ENCODE data around the gene CFAP46. TPM values are rescaled to one million over a fixed set of nuclear protein-coding genes. Genes with fewer than 3 reads are reported as not detected.

CFAP46 gene
- total RNA-seq, 2 experiments from 2014 or later, result 0.34 TPM; not detected in 1

GRCh38 chr10:132981746-132982145, 39.4 kb upstream of the CFAP46 start:
- Mint-ChIP-seq H3K9me3 (no peaks in the 10 kb centered on the region), H3K4me3 (no peak overlapping the region), H3K27ac (no peak overlapping the region), H3K27me3 (peaks cover 1% of the 10 kb centered on the region), H3K4me1 (ENCODE audit: low read depth) (no peaks in the 10 kb centered on the region), H3K36me3 (ENCODE audit: low read depth) (no peaks in the 10 kb centered on the region)
- ATAC-seq, result no peak
- intact Hi-C loops (cut with micrococcal nuclease), result no loop called here
- DNase-seq, result no peak
- ChIA-PET POLR2A (no interaction called here), CTCF (no interaction called here)
- TF ChIP-seq CTCF (IDR thresholded peaks at IDR 0.05), result no peak

GRCh38 chr10:132981173-132981555, 38.8 kb upstream of the CFAP46 start:
- POLR2A ChIA-PET, result no interaction called here
- intact Hi-C loops (cut with micrococcal nuclease), result no loop called here
- TF ChIP-seq CTCF (IDR thresholded peaks at IDR 0.05), result no peak
- Mint-ChIP-seq H3K4me3 (no peak overlapping the region), H3K9me3 (no peaks in the 10 kb centered on the region), H3K36me3 (ENCODE audit: low read depth) (no peaks in the 10 kb centered on the region), H3K4me1 (ENCODE audit: low read depth) (no peaks in the 10 kb centered on the region), H3K27me3 (peaks cover 1% of the 10 kb centered on the region), H3K27ac (no peak overlapping the region)
- ATAC-seq (no peak), DNase-seq (no peak)
- CTCF ChIA-PET, result no interaction called here

- H3K9me3 Mint-ChIP-seq, result no peaks in the 10 kb centered on the region
- POLR2A ChIA-PET, result no interaction called here
These were observed 38.2 kb upstream of the CFAP46 start for GRCh38 chr10:132980426-132981172.

GRCh38 chr10:132979491-132980425, 37.4 kb upstream of the CFAP46 start:
- Mint-ChIP-seq H3K27me3 (peaks cover 6% of the 10 kb centered on the region), H3K4me3 (no peak overlapping the region), H3K27ac (no peak overlapping the region), H3K4me1 (ENCODE audit: low read depth) (no peaks in the 10 kb centered on the region), H3K36me3 (ENCODE audit: low read depth) (no peaks in the 10 kb centered on the region), H3K9me3 (no peaks in the 10 kb centered on the region)
- intact Hi-C loops (cut with micrococcal nuclease), result no loop called here
- ChIA-PET CTCF (no interaction called here), POLR2A (no interaction called here)
- TF ChIP-seq CTCF (IDR thresholded peaks at IDR 0.05), result no peak
- DNase-seq (no peak), ATAC-seq (no peak)

More at GRCh38 chr10:132980426-132981172, 38.2 kb upstream of the CFAP46 start:
- Mint-ChIP-seq H3K4me1 (ENCODE audit: low read depth) (no peaks in the 10 kb centered on the region), H3K27me3 (peaks cover 4% of the 10 kb centered on the region), H3K27ac (no peak overlapping the region), H3K4me3 (no peak overlapping the region), H3K36me3 (ENCODE audit: low read depth) (no peaks in the 10 kb centered on the region)
- CTCF ChIA-PET, result no interaction called here
- intact Hi-C loops (cut with micrococcal nuclease), result no loop called here
- no peak for TF ChIP-seq CTCF (IDR thresholded peaks at IDR 0.05)
- ATAC-seq (no peak), DNase-seq (no peak)

- Mint-ChIP-seq H3K36me3 (ENCODE audit: low read depth) (no peaks in the 10 kb centered on the region), H3K4me1 (ENCODE audit: low read depth) (no peaks in the 10 kb centered on the region), H3K27ac (no peak overlapping the region), H3K27me3 (peaks cover 4% of the 10 kb centered on the region), H3K4me3 (no peak overlapping the region), H3K9me3 (no peaks in the 10 kb centered on the region)
- ChIA-PET CTCF (no interaction called here), POLR2A (no interaction called here)
- no peak for TF ChIP-seq CTCF (IDR thresholded peaks at IDR 0.05)
- no peak for DNase-seq
- no peak for ATAC-seq
- intact Hi-C loops (cut with micrococcal nuclease), result no loop called here
These were observed 36.2 kb upstream of the CFAP46 start for GRCh38 chr10:132978542-132978941.

Measured in activated CD8-positive, alpha-beta T cell treated with anti-CD3 and anti-CD28 coated beads for 36 hours (primary cell).